Thymus (tissue), 14 donors: ENCODE measurements around the gene APEH. TPM values are rescaled to one million over a fixed set of nuclear protein-coding genes. Genes with fewer than 3 reads are reported as not detected.

ENCODE experiments used
- DNase-seq, 9 donors: peaks; one replicate each; pipeline ENCODE4 v3.0.0-alpha.2; 2013; ENCODE audit warnings: low spot score in 9 of 9, low read depth in 6 of 9, missing footprints in 1 of 9
- H3K27ac ChIP-seq, 2 donors: one replicate each; pipeline ENCODE4 v1.5.1; 2013; ENCODE audit warnings: control low read depth in 1 of 2, low read depth in 1 of 2, low read length in 1 of 2, mild to moderate bottlenecking in 1 of 2, moderate library complexity in 1 of 2
- H3K27me3 ChIP-seq, 2 donors: one replicate each; pipeline ENCODE4 v1.5.1; 2013; ENCODE audit warnings: low read length in 1 of 2; ENCODE audit not compliant: control insufficient read depth in 2 of 2, insufficient read depth in 1 of 2
- H3K36me3 ChIP-seq, 2 donors: one replicate each; pipeline ENCODE4 v1.5.1; 2013; ENCODE audit warnings: low read length in 1 of 2, mild to moderate bottlenecking in 1 of 2, moderate library complexity in 1 of 2; ENCODE audit not compliant: control insufficient read depth in 2 of 2, insufficient read depth in 2 of 2
- H3K4me1 ChIP-seq, 2 donors: one replicate each; pipeline ENCODE4 v1.5.1; 2013; ENCODE audit warnings: low read length in 2 of 2; ENCODE audit not compliant: control insufficient read depth in 2 of 2, insufficient read depth in 2 of 2
- H3K4me3 ChIP-seq, 2 donors: one replicate each; pipeline ENCODE4 v1.5.1; 2013; ENCODE audit warnings: low read length in 2 of 2, control low read depth in 1 of 2, mild to moderate bottlenecking in 1 of 2
- H3K9me3 ChIP-seq, 2 donors: one replicate each; pipeline ENCODE4 v1.5.1; 2013; ENCODE audit warnings: low read length in 1 of 2, mild to moderate bottlenecking in 1 of 2; ENCODE audit not compliant: control insufficient read depth in 2 of 2, insufficient read depth in 1 of 2
- WGBS: extraction: QIAGEN DNeasy Blood & Tissue Kit; methylation state at CpG from one replicate; pipeline ENCODE4 v1.1.7; 2013; 5-methylcytosine and 5-hydroxymethylcytosine counted together
- long read RNA-seq, 10 donors: transcript quantifications; one replicate each; lab custom pipeline, GENCODE V29; 2026
- polyA plus RNA-seq: library from polyadenylated mRNA; stranded (reverse); fragments of 200-250 nt; gene quantifications from one replicate; pipeline ENCODE4 v1.2.3, GENCODE V29; 2013
- total RNA-seq: library from RNA; stranded (reverse); fragments of 120-200 nt; gene quantifications from one replicate; pipeline ENCODE4 v1.2.4, GENCODE V29; 2013
- donor health status: healthy.

The APEH gene
- total RNA-seq = 90.5 TPM
- 45.8 TPM for polyA plus RNA-seq
- long read RNA-seq, donor 1, partial matches to known transcripts = 0 of 1 reads
- long read RNA-seq, donor 1, other reads (novel, unspliced or antisense) = 0 of 1 reads
- long read RNA-seq, donor 2, transcript APEH-201 (22 exons, 3,220 nt) = major isoform, 19 of 43 reads
- long read RNA-seq, donor 2, partial matches to known transcripts = 23 of 43 reads
- long read RNA-seq, donor 2, other reads (novel, unspliced or antisense) = 0 of 43 reads
- long read RNA-seq, donor 3, transcript APEH-201 (22 exons, 3,220 nt) = major isoform, 17 of 23 reads
- long read RNA-seq, donor 3, partial matches to known transcripts = 6 of 23 reads
- long read RNA-seq, donor 3, other reads (novel, unspliced or antisense) = 0 of 23 reads
- long read RNA-seq, donor 4, transcript APEH-201 (22 exons, 3,220 nt) = major isoform, 6 of 6 reads
- long read RNA-seq, donor 4, partial matches to known transcripts = 0 of 6 reads
- long read RNA-seq, donor 4, other reads (novel, unspliced or antisense) = 0 of 6 reads
- long read RNA-seq, donor 5, transcript APEH-201 (22 exons, 3,220 nt) = major isoform, 15 of 35 reads
- long read RNA-seq, donor 5, partial matches to known transcripts = 20 of 35 reads
- long read RNA-seq, donor 5, other reads (novel, unspliced or antisense) = 0 of 35 reads
- long read RNA-seq, donor 6, transcript APEH-201 (22 exons, 3,220 nt) = major isoform, 15 of 15 reads
- long read RNA-seq, donor 6, partial matches to known transcripts = 0 of 15 reads
- long read RNA-seq, donor 6, other reads (novel, unspliced or antisense) = 0 of 15 reads
- long read RNA-seq, donor 7, transcript APEH-201 (22 exons, 3,220 nt) = major isoform, 5 of 14 reads
- long read RNA-seq, donor 7, partial matches to known transcripts = 9 of 14 reads
- long read RNA-seq, donor 7, other reads (novel, unspliced or antisense) = 0 of 14 reads
- long read RNA-seq, donor 8, partial matches to known transcripts = 0 of 2 reads
- long read RNA-seq, donor 8, other reads (novel, unspliced or antisense) = 0 of 2 reads
- long read RNA-seq, donor 9, transcript APEH-201 (22 exons, 3,220 nt) = major isoform, 7 of 8 reads
- long read RNA-seq, donor 9, partial matches to known transcripts = 0 of 8 reads
- long read RNA-seq, donor 9, other reads (novel, unspliced or antisense) = 0 of 8 reads
- long read RNA-seq, donor 10, transcript APEH-201 (22 exons, 3,220 nt) = major isoform, 8 of 9 reads
- long read RNA-seq, donor 10, partial matches to known transcripts = 0 of 9 reads
- long read RNA-seq, donor 10, other reads (novel, unspliced or antisense) = 0 of 9 reads

- Histone ChIP-seq H3K27ac (peak within 1 kb of the TSS; percentile 92 to 93), H3K4me3 (peak within 1 kb of the TSS; percentile 66 to 69)
Observed at GRCh38 chr3:49673715-49674496, at the start of gene APEH. Gene APEH (plus strand): TSS chr3:49674351. CDS start chr3:49674402, 51 bp downstream.

GRCh38 chr3:49625071-49625470, 49.1 kb upstream of the APEH start:
- 97% methylated on average over 13 of the region's 13 CpGs for WGBS
- Histone ChIP-seq H3K4me1 (no peaks in the 10 kb centered on the region), H3K4me3 (no peak overlapping the region)

More at GRCh38 chr3:49673715-49674496, at the start of gene APEH:
- no peaks in the 10 kb centered on the region for H3K27me3 ChIP-seq
- WGBS = under 1% methylated on average over 71 of the region's 71 CpGs
- peaks cover 6 to 14% of the 10 kb centered on the region in 2 donors for H3K4me1 ChIP-seq
- H3K36me3 ChIP-seq = peaks cover 29 to 31% of the 10 kb centered on the region in 2 donors
- peaks cover 0 to 4% of the 10 kb centered on the region in 2 donors for H3K9me3 ChIP-seq
- peak; percentile 83 to 97 (median 92) for DNase-seq

GRCh38 chr3:49626101-49626581, 48.0 kb upstream of the APEH start:
- H3K27ac ChIP-seq = no peak overlapping the region
- H3K4me1 ChIP-seq = no peaks in the 10 kb centered on the region
- WGBS = 41% methylated on average over 8 of the region's 8 CpGs
- H3K27me3 ChIP-seq = no peaks in the 10 kb centered on the region
- H3K36me3 ChIP-seq = no peaks in the 10 kb centered on the region
- H3K4me3 ChIP-seq = no peak overlapping the region
- no peaks in the 10 kb centered on the region for H3K9me3 ChIP-seq
- no peak for DNase-seq

More at GRCh38 chr3:49625071-49625470, 49.1 kb upstream of the APEH start:
- Histone ChIP-seq H3K27me3 (no peaks in the 10 kb centered on the region), H3K27ac (no peak overlapping the region), H3K9me3 (no peaks in the 10 kb centered on the region), H3K36me3 (no peaks in the 10 kb centered on the region)
- no peak for DNase-seq

- no peaks in the 10 kb centered on the region for H3K36me3 ChIP-seq
- no peaks in the 10 kb centered on the region for H3K27me3 ChIP-seq
- DNase-seq = no peak
- no peak overlapping the region for H3K27ac ChIP-seq
- H3K9me3 ChIP-seq = peaks cover 2 to 3% of the 10 kb centered on the region in 2 donors
- WGBS = 98% methylated on average over 1 of the region's 1 CpG
- H3K4me1 ChIP-seq = no peaks in the 10 kb centered on the region
- H3K4me3 ChIP-seq = no peak overlapping the region
Observed at GRCh38 chr3:49626796-49627195, 47.4 kb upstream of the APEH start.

GRCh38 chr3:49627634-49628033, 46.5 kb upstream of the APEH start:
- WGBS = 98% methylated on average over 5 of the region's 5 CpGs
- H3K36me3 ChIP-seq = no peaks in the 10 kb centered on the region
- H3K9me3 ChIP-seq = peaks cover 2 to 3% of the 10 kb centered on the region in 2 donors
- no peak overlapping the region for H3K27ac ChIP-seq
- no peaks in the 10 kb centered on the region for H3K4me1 ChIP-seq
- no peaks in the 10 kb centered on the region for H3K27me3 ChIP-seq
- DNase-seq = no peak
- H3K4me3 ChIP-seq = no peak overlapping the region

GRCh38 chr3:49628249-49628648, 45.9 kb upstream of the APEH start:
- Histone ChIP-seq H3K4me3 (no peak overlapping the region), H3K9me3 (peaks cover 2 to 3% of the 10 kb centered on the region in 2 donors), H3K36me3 (no peaks in the 10 kb centered on the region), H3K4me1 (no peaks in the 10 kb centered on the region), H3K27ac (no peak overlapping the region), H3K27me3 (no peaks in the 10 kb centered on the region)
- WGBS = 98% methylated on average over 2 of the region's 2 CpGs
- no peak for DNase-seq

- WGBS = 93% methylated on average over 4 of the region's 4 CpGs
- H3K27me3 ChIP-seq = no peaks in the 10 kb centered on the region
- H3K36me3 ChIP-seq = no peaks in the 10 kb centered on the region
- no peak for DNase-seq
- H3K4me1 ChIP-seq = no peaks in the 10 kb centered on the region
- no peak overlapping the region for H3K27ac ChIP-seq
- H3K4me3 ChIP-seq = no peak overlapping the region
- peaks cover 2 to 3% of the 10 kb centered on the region in 2 donors for H3K9me3 ChIP-seq
Observed at GRCh38 chr3:49629451-49629850, 44.7 kb upstream of the APEH start.

GRCh38 chr3:49629866-49630265, 44.3 kb upstream of the APEH start:
- Histone ChIP-seq H3K36me3 (no peaks in the 10 kb centered on the region), H3K4me3 (no peak overlapping the region), H3K4me1 (no peaks in the 10 kb centered on the region), H3K9me3 (peaks cover 2 to 3% of the 10 kb centered on the region in 2 donors), H3K27me3 (no peaks in the 10 kb centered on the region), H3K27ac (no peak overlapping the region)
- 93% methylated on average over 6 of the region's 6 CpGs for WGBS
- DNase-seq = no peak
